ENCODE data around the gene TTLL11.

- TF ChIP-seq, protein P1, sequence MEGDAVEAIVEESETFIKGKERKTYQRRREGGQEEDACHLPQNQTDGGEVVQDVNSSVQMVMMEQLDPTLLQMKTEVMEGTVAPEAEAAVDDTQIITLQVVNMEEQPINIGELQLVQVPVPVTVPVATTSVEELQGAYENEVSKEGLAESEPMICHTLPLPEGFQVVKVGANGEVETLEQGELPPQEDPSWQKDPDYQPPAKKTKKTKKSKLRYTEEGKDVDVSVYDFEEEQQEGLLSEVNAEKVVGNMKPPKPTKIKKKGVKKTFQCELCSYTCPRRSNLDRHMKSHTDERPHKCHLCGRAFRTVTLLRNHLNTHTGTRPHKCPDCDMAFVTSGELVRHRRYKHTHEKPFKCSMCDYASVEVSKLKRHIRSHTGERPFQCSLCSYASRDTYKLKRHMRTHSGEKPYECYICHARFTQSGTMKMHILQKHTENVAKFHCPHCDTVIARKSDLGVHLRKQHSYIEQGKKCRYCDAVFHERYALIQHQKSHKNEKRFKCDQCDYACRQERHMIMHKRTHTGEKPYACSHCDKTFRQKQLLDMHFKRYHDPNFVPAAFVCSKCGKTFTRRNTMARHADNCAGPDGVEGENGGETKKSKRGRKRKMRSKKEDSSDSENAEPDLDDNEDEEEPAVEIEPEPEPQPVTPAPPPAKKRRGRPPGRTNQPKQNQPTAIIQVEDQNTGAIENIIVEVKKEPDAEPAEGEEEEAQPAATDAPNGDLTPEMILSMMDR (IDR thresholded peaks at IDR 0.05): no peak
- no peak for TF ChIP-seq POLR2A (IDR thresholded peaks at IDR 0.05)
These were observed 1.2 kb downstream of the TTLL11 start for GRCh38 chr9:122091682-122092592.

Measured in right lobe of liver (tissue), 4 donors.